Hematopoietic multipotent progenitor cell treated with erythropoietin and hydrocortisone succinate and interleukin-3 and kit ligand, for 6 days (in vitro differentiated cells): ENCODE data around the gene SAP30BP.

Source experiments
- DNase-seq: peaks from one replicate; pipeline ENCODE4 v3.0.0-alpha.2; 2015

SAP30BP gene

DNA sequence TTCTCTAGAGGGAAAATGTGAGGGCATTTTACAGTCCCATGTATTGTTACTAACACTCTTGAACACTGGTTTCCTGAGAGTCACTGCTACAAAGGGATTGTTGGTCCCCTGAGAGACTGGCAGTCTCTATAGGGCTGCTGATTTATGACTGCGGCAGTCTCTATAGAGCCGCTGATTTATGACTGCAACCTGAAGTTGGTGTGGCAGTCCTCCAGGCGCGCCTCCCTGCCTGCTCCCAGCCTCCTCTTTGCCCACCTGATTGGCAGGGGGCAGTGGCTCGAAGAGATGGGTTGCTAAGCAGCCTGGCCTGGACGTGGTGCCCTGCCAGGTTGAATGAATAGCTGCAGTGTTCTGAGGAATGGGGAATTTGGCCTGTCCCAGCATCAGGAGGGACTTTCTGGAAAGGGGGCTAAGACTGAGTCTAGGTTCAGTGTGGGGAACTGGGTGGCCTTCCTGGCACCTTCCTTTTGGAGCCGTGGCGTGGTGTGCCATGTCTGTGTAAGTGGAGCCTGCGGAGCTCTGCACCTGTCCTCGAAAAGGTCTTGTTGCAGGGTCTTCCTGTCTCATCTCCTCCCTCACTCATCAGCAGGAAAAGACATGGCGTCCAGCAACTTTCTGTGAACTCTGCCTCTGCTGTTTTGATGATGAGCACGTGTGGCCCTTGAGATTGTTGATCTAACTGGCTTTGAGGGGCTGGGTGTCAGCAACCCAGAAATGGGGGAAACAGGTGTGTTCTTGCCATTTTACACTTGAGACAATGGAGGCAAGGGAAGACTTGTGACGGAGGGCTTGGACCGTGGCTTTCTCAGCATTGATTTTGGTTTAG lies 24.9 kb downstream of the SAP30BP start:
- no peak for DNase-seq

- DNase-seq, result no peak
These were observed 25.8 kb downstream of the SAP30BP start for GRCh38 chr17:75692976-75693375.

DNA sequence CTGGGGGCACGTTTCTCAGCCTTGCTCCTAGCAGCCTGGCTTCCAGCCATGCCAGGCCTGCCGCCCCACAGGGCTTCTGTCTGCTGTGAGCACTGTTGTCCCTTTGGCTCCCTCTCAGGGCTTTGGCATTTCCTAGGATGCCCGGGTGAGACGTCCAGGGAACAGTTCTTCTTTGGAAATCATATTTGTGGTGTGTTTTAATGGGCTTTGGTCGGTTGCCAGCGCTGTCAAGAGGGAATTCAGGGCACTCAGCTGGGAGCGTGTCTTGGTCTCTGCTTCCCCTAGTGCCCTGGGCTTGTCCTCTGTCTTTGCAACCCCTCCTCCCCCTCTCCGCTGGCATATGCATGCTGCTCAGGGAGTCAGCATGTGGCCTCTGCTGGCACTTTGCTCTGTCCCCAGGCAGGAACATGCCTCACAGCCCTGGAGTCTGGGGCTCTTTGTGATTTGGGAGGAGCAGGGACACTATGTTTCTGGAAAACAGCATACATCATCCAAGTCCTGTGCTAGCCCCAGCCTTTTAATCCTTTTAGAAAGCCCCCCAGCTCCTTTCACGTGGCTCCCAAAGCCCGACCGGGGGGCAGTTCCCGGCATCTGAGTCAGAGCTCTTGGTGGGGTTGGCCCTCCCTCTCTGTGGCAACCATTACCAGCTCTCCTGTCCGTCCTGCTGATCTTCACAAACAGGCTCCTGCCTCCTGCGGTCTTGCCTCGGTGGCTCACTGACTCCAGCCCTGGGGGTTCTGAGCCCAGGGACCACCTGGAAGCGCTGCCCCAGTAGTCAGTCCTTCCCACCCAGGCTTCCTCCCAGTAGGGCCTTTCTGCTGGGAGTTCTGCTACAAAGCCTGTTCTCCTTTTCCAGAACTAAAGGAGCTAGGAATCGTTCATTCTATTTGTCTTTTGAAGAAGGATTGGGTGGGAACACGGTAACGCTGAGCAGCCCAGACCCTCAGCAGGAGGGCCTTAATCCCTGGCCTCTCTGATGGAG lies 26.7 kb downstream of the SAP30BP start:
- no peak for DNase-seq

DNA sequence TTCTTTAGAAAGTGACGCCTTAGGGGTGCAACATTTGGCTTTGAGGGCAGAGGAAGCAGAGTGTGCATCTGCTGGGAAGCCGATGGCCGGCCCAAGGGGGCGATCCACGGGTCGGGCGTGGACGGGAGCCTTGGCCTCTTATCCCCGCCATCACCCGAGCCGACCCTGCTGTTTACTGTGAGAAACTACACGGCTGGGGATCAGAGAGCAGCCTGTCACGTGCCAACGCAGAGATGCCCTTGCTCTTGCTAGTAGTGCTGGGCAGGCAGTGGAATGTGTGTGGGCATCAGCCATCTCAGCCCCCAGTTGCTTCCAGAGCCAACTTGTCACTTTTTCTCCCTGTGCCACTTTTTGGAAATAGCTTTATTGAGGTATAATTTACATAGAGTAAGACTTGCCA lies 27.4 kb downstream of the SAP30BP start:
- no peak for DNase-seq

GRCh38 chr17:75695141-75695829 lies 28.1 kb downstream of the SAP30BP start:
- no peak for DNase-seq

DNA sequence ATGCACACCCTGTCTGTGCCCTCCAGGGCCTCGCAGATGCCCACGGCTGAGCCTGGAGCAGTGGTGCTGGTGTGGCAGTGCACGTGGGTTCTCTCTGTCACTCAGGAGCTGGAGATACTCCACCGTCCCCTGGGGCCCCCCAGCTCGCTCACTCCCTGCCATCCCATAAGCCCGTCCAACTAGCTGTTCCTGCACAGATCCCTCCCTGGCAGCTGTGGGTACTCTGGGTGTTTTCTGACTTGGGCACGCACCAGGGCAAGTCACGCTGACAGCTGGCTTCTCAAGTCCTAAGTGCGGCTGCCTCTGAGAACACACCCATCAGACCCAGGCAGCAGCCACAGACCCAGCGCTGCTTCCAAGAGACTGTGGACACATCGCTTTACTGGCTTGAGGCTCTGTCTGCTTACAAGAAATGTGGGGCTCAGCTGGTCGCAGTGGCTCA lies 28.7 kb downstream of the SAP30BP start:
- DNase-seq, result no peak

DNA sequence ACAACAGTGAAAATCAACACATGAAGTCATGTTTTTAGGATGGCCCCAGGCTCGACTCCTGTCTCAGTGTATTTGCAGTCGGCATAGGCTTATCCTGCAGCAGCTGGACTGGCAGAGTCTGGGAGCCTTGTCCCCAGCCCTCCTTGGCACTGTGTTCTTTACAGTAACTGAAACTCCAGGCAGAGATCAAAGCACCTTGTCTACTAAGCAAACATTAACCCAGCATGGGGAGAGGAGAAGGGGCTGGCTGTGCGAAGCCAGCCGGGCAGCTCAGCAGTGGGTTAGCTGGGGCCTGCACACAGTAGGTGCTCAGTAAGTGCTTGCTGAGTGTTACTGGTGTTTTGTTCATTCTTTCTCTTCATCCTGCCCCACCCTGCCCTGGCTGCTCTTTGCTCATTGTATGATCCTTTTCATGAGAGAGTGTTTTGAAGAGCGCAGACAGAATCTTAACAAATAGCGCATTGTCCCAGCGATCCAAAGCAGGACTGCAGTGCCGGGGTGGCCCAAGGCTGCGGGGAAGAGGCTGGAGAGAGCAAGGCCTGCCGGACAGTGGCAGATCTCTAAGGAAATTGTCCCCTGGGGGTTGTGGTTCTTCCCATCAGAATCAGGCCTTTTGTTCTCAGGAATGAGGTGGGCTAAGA lies 30.6 kb downstream of the SAP30BP start:
- DNase-seq, result no peak

- DNase-seq, result no peak
These were observed 31.5 kb downstream of the SAP30BP start for GRCh38 chr17:75698659-75699058.

DNA sequence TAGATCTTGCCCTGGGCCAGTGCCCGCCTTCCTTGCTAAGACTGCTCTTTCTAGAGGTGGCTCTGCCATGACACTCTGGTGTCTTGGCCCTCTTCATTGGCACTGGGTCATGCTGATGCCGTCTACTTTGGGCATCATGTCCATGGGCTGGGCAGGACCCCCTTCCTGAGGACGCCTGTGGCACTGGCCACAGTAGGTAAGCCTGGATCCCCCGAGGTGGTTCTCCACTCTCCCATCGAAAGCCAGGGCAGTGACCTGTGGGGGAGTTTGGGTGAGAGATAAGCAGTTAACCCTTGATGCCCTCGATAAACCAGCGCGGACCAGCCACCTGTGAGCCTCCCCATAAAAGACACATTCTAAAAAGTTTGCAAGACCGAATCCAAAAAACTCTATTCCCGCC lies 34.1 kb downstream of the SAP30BP start:
- no peak for DNase-seq

GRCh38 chr17:75703191-75703590 lies 36.1 kb downstream of the SAP30BP start:
- no peak for DNase-seq

- DNase-seq, result no peak
These were observed 36.5 kb downstream of the SAP30BP start for GRCh38 chr17:75703591-75703990.

DNA sequence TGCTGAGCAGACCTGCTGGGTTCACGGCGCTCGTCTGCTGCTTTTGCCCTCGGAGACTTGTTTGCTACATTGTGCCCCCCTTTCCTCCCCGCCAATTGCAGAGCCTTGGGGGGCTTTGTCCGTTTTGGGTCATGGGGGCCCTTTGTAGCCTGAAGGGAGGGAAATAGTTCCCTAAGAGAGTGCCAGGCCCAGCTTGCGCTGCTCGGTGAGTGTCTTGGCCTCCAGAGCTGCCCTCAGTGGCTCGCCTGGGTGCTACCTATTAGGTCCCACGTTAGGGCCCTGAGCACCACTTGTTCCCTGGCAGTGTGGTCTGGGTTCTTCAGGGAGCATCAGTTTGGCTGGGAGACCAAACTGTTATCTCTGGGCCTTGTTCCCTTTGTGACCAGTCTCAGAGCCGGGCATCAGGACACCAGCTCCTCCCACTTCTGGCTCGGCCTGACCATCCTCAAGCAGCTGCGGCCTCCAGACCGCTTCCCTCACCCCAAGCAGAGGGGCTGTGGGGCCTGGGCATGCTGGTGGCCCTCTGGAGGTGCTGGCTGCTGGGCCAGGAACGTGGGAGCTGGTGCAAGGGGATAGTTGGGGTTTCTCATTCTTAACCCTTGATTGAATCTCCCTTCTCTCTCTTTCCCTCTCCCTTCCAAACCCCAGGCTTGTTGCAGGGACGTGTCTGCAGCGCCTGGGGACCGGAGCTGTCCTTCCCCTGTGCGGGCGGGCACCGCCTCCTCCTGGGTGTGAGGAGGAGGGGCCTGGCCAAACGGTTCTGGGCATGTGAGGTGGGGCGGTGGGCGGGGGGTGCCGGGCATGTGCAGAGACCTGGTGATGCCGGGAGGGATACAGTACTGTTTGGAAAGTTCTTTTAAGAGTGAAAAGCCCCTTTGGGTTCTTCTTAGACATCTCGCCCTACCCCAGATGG lies 38.1 kb downstream of the SAP30BP start:
- DNase-seq, result peak; percentile 66

- DNase-seq, result no peak
These were observed 39.0 kb downstream of the SAP30BP start for GRCh38 chr17:75706042-75706728.

- peak; percentile 96 for DNase-seq
These were observed 40.0 kb downstream of the SAP30BP start for GRCh38 chr17:75707079-75707571.

GRCh38 chr17:75712446-75712845 lies 45.3 kb downstream of the SAP30BP start:
- DNase-seq, result no peak

- DNase-seq, result no peak
These were observed 52.6 kb downstream of the SAP30BP start for GRCh38 chr17:75719732-75720131.

DNA sequence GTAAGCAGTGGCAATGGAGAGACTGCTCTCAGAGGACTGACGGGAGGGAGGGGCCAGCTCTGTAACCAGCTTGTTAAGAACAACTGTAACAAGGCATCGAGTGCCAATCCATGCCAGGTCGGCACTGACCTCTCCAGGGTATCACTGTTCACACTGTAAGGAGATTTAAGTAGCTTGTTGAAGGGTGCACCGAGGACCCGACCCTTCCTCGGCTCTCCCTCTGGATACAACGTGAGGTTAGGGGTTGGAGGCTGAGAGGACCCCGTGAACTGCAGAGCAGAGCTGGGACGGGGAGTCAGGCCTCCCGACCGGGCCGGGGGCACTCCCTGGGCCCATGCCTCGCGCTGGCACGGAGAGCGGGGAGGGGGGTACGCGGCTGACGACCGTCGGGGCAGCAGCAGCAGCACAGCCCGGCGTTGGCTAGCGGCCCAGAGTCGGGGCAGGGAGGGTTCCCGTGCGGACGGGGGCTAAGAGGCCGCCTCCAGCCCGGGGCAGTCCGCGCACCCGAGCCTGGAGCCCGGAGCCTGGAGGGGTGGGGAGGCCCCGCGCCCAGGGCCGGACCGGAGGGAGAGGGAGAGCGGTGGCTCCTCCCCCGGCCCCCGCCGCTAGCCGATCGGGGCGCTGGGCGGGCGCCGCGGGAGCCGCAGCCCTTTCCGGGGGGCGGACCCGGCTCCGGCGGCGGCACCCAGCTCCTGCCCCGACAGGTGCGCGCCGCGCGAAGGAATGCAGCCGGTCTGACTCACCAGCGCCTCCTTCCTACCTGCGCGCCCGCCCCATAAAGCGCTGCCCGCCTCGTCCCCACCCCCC lies 53.7 kb downstream of the SAP30BP start, which contains the start of gene ITGB4:
ITGB4 (plus strand) TSS at position 804 of the 807 bp plus-strand sequence. CDS start 3,245 bp downstream, outside the sequence.
- peak; percentile 64 for DNase-seq

- DNase-seq, result no peak
These were observed 54.4 kb downstream of the SAP30BP start for GRCh38 chr17:75721463-75722011.

- no peak for DNase-seq
These were observed 54.9 kb downstream of the SAP30BP start for GRCh38 chr17:75722076-75722475.
